ENCODE measurements around the gene AEBP1.
A peak's percentile ranks its signal among the peaks of the same experiment; 100 is the strongest.

The AEBP1 gene

DNA sequence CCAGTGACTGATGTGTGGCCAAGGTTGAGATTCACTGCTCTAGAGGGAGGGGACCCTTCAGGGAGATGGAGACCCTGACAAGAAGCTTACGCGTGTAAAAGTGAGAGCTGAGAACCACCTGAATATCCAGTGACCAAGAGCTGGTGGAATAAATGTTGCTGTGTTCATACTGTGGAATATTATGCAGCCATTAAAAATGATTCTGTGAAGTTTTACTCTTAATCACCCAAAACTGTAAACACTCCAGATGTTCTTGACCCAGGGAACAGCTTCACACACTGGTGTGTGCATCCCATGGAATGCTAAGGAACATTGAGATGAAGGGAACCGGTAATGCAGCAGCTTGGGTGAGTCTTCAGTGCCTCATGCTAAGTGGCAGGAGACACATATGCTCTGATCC lies 17.5 kb upstream of the AEBP1 start:
- DNase-seq, result no peak

DNA sequence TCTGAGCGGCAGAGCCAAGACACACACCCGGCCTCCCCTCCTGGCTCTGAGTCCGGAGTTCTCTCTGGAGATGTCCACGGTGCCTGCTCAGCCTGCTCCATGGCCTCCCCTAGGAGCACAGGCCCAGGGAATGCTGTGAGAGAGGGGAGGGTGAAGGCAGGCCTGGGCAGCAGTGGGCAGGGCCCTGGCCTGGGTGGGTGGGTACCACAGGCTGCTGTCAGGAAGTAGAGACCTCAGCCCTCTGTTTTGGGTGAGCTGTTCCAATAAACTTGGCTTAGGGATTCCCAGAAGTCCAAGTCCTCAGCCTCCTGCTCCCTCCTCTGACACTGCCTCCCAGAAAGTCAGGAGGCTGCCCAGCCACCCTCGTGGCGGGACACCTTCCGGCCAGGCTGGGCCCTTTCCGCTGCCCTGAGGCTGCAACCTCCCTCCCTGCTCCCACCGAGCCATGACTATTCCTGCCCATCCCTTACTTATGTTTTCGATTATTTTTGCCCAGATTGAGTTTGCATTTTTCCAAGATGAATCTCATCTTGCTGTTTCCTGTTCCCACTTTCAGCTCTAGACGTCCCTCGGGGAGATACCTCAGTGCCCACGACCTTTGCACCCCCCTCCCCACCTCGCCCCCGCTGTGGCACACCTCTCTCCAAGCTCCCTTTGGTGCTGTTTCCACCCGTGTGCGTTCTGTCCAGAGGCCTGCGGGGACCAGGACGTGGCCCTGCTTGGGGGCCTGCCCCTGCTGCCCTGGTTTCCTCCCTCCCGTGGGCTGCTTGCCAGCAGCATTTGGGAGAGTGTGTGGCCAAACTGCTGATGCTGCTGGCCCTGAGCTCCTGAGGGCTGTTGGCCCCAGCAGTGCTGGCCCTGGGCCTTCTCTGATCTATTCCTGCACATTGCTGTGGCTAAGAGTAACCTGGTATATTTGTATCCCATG lies 16.0 kb upstream of the AEBP1 start:
- DNase-seq, result no peak

DNA sequence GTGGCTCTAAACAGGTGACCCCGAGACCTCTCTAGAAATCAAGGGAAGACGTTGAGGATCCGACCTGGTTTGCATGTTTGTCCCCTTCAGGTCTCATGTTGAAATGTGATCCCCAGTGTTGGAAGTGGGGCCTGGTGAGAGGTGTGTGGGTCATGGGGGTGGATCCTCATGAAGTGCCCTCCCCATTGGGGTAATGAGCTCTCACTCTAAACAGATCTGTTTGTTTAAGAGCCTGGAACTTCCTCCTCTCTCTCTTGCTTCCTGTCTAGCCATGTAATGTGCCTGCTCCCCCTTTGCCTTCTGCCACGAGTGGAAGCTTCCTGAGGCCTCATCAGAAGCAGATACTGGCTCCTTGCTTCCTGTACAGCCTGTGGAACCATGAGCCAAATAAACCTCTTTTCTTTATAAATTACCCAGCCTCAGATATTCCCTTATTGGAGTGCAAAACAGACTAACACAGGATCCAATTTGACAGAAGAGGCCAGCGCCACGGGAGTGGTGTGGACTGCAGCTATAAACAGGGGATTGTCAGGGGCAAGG lies 11.0 kb upstream of the AEBP1 start:
- no peak for DNase-seq

DNA sequence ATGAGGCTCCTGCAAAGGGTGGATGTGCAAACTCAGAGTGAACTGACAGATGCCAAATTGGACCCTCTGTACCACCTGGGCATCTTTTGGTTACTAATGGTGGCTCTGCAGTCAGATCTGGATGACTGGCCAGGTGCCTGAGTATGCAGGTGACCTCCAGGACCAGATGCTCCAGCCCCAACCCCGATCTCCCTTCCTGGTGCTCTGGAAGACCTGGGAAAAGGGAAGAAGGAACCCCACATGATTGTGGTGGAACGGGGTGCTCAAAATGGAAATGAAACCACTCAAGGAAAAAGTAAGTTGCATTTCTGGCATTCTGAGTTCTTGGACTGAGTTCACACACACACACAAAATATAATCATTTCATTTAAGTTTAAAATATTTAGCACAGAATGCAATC lies 9.8 kb upstream of the AEBP1 start:
- DNase-seq, result no peak

DNA sequence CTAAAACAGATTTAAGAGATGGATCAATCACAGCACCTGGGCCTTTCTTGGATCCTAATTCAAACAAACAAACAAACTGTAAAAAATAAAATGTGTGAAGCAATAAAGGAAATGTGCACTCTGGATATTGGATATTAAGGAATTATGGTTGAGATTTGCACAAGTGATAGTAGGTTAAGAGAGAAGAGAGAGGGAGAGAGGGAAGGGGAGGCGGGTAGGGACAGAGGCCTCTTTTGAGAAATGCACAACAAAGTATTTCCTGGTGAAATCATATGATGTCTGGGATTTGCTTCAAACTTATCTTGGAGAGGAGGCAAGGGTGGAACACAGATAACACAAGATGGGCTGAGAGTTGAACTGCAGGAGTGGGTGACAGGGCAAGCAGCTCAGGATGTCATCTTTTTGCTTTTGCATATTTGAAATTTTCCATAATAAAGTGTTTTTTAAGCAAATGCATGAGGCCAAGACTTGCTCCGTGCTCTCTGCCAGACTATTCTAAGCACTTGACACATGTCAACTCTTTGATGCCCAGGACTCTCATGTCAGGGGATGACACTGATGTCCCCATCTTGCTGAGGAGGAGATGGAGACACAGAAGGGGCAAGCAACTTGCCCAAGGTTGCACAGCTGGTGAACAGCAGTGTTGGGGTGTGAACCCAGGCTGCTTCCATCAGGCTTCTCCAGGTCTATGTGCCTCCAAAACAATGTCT lies 9.1 kb upstream of the AEBP1 start:
- DNase-seq, result no peak

DNA sequence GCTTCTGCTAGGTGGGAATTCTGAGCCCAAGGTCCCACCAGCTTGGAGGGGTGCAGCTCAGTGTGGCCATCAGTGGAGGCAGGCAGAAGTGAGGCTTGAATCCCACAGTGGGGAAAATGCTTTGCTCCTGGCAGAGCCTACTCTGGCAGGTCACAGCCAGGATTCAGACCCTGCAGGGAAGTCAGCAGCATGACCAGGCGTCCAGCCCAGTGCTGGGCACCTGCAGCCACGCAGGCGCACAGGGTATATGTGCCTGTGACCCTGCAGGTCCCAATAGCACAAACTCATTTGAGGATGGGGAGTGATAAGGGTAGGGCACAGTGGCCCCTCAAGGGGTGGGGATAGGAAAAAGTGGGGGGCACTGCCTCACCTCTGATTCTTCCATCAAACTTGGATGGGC lies 8.4 kb upstream of the AEBP1 start:
- no peak for DNase-seq

DNA sequence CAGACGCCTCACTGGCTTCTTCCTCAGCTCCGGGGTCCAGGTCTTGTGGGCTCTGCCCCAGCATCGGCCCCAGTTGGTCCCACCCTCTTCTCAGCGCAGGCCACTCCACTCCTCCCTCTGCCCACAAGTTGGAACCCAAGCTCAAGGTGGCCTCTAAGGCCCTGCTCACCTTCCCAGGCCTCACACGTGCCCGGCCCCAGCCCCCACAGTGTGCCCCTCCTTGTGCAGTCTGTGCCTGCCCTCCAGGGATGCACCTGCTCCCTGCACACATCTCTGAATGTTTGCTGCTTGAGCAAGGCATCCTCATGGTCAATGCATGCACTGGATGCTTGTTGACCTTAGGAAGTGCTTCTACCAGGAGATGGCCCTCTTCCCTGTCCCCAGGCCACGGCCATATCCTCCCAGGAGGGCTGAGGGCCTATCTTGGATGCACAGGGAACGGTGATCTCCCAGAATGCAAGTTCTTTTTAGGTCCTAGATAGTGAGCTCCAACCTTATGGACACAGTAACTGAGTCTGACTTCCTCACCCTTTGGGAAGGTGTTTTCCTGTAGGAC lies 7.7 kb upstream of the AEBP1 start:
- DNase-seq, result no peak

DNA sequence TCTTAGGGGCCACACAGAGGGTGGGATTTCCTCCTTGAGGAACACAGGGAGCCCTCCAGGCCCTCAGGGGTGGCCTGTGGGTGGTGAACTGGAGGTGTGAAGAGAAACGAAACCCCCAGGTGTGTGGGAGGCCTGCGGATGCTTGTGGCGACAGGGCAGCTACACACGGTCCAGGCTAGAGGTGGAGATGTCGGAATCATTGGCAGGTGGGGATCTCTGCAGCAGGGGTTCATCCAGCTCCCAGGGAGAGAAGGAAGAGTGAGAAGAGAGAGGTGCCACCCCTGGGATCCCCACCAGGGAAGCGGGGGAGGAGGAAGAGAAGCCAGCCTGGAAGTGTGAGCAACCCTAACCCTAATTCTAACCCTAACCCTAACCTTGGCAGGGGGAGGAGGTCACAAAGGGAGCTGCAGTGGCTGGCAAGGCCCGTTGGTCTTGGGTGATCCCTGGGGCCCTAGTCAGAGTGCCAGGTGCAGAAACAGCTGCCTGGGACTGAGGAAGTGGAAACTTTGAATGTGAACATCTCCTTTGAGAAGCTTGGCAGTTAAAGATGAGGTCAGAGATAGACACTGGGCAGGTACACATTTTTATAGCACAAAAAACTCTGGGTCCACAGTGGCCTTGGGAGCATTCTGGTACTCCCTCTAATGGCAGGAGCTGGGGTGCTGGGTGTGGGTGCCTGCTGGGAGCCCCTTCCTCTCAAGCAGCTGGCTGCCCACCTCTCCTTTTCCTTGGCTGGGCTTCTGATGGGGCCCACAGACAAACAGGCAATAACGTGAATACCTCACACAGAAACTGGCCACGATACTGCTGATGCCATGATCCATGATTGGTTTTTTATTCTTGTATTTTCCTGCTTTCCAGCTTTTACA lies 6.8 kb upstream of the AEBP1 start:
- DNase-seq, result peak; percentile 43

DNA sequence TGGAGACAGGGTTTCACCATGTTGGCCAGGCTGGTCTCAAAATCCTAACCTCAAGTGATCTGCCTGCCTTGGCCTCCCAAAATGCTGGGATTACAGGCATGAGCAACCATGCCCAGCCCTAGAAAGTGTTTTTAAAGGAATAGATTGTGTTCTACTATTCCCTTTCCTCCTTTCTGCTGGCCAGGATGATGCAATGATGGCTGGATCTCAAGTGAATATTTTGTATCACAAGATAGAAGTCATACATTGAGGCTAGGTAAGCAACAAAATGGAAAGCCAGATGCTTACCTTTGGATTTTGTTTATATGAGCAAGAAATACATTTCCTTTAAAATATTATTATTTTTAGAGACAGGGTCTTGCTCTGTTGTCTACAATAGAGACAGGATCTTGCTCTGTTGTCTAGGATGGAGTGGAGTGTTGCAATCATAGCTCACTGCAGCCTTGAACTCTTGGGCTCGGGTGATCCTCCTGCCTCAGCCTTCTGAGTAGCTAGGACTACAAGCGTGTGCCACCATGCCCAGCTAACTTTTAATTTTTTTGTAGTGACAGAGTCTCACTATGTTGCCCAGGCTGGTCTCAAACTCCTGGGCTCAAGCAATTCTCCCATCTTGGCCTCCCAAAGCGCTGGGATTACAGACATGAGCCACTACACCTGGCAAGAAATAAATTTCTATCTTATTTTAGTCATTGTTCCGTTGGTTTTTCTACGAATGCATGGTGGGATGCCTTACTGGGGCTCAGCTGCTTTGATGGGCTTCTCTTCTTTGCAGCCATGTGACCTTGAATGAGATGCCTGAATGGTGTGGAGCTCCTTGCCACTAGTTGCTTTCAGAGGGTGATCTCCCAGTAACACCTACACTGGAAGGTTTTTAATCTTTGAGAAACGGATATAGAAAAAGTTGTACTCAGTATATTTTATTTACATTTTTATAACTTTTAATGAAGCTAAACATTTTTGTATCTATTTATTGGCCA lies 5.8 kb upstream of the AEBP1 start:
- DNase-seq, result no peak

DNA sequence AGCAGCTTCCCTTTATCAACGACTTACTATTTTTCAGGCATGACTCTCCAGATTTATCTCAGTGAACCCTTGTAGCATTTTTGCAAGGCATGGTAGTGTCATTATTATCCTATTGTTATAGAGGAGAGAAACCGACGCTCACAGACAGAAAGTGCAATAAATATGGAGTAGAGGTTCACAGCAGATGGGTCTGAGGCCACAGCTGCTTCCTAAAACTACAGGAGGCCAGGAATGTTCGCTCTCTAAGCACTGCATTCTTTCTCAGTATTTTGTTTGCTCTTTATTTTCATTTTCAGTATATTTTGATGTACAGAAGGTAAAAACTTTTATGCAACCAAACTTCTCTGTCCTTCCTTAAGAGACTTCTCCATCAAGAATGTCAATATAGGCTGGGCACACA lies 4.5 kb upstream of the AEBP1 start:
- DNase-seq, result no peak

DNA sequence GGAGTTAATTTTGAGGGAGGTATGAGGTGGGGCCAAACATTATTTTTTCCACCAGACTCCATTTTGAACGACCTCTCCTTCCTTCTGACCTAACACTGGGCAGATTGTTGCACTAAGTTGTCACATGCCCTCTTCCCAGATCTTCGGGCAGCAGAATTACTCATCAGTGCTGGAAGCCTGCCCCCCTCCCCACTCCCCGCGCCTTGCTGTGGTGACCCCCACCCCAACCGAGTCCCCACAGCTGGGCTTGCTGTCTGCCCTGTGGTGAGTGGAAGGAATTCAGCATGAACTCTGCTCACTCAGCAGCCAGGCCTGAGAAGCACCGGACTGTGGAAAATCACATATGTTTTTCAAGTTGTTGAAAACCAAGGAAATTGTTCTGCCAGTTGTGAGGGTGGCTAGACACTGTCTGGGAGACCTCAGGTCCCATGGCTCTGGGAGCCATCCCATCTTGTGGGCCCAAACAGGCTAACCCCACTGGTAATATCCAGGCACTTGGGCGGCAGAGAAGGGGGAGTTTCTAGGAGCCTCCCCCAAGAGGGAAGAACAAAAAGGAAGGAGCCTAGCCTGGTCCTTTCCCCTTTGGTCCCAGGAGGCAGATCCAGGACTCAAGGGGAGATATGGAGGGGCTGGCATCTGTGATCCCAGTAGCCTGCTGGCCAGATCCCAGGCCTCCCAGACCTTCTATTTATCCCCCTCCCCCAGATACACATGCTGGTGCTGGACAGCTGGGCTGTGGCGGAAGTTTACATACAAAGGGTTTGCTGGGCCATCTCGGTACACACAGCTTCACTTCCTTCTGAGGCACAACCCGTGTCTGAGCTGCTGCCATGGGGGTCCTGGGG lies 3.5 kb upstream of the AEBP1 start:
- DNase-seq, result no peak

DNA sequence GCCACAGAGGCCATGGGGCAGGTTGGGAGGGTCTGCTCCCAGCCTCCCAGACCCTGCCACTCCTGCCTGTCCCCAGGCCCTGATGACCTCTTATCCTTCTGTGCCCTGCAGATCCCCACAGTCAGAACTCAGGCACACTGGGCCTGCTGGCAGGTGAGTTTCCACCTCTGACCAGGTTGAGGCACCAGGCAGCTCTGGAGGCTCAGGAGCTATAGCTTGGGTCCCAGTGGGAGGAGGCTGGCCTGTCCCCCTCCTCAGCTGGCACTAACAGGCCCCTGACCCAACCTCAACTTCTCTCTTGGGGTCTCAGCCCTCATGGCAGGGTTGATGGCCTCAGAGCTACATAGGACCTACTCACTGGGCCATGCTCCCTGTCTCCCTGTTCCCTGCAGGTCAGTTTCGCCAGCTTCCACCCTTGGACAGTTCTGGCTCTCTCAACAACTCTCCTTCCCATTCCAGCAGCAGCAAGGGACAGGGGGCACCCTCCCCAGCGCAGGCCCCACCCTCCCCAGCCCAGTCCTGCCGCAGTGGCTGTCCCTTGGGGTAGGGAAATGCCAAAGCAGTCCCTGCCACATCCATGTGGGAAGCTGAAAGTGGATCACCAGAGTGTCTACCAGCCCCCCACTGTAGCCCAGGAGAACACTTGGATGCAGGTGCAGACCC lies 2.7 kb upstream of the AEBP1 start:
- no peak for DNase-seq

DNA sequence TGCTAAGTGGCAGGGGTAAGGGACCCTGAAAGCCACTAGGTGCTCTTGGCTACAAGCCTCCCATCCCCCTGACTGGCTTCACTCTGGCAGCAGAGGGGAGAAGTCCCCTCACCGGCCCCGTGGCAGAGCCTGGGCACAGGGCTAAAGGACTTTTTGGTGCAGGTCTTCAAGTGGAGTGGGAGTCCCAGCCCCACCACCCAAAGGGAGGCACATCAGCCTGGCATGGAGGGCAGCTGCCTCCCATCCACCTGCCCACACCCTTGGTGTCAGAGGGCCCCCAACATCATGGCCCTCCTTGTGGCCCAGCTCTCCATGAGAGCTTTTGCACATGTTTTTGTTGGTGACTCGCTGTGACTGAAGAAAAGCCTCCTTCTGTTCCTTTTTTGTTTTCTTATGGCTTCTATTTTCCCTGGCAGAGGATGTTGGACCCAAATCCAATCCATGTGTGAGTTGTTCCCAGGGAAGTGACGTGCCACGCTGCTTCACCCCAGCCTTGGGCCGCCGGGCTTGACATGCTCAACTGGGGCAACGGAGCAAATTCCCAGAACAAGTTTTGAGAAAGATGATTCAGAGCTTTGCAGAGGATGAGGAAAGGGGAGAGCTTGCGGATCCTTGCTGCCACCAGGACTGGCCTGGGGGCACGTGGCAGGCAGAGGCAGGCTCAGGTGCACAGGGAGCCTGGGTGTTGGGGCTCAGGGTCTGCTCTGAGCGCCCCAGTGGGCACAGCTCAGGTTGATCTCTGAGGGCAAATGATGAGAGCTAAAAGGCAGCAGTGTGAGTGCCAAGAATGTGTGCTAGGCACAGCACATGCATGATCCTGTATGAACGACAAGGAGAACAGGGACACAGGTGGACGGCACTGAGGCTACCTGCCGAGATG lies 1.9 kb upstream of the AEBP1 start:
- no peak for DNase-seq

DNA sequence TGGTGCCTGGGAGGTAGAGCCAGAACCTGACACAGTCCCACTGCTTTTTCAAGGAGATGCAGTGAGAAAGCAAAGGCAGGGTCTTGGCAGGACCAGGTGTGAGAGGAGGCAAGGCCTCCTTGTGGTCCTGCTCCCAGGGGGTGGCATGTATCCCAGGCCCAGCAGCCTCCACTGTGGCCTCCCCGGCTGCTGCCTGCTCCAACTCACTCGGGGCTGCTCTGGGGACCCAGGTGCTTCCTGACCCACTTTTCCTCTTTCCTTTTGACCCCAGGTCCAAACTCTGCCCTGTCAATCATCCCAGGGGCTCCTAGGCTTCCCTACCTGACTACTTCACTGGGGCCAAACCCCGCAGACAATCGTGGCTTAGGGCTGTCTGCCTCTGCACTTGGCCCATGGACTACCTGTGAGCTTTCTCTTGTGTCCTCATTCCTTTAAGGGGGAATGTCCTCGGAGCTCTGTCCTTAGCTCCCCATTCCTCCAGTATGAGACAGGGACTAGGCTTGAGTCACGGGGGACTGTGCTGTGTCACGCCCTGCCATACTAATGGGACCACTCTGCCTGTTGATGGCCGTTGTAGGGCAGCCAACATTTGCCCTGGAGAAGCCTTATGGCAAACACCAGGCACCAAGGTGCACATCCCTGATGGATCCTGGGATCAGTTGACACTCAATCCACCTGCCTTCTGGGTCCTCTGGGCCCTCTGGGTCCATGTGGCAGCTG lies 1.1 kb upstream of the AEBP1 start:
- no peak for DNase-seq

DNA sequence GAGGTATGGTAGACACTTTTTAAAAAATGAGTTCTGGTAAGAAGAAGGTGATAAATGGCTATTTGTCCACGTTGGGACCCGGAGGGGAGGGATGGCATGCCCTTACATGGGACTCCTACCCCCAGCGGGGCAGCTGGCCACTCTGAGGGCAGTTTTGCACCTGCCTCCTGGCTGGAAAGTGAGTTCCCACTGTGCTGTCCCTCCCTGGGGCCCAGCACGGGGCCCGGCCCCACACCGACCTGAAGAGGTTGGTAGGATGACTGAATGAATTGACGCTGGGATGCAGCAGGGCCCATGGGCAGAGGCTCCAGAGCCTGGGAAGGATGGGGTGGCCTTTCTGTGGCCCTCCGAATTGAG lies 601 bp upstream of the AEBP1 start:
- DNase-seq, result no peak

DNA sequence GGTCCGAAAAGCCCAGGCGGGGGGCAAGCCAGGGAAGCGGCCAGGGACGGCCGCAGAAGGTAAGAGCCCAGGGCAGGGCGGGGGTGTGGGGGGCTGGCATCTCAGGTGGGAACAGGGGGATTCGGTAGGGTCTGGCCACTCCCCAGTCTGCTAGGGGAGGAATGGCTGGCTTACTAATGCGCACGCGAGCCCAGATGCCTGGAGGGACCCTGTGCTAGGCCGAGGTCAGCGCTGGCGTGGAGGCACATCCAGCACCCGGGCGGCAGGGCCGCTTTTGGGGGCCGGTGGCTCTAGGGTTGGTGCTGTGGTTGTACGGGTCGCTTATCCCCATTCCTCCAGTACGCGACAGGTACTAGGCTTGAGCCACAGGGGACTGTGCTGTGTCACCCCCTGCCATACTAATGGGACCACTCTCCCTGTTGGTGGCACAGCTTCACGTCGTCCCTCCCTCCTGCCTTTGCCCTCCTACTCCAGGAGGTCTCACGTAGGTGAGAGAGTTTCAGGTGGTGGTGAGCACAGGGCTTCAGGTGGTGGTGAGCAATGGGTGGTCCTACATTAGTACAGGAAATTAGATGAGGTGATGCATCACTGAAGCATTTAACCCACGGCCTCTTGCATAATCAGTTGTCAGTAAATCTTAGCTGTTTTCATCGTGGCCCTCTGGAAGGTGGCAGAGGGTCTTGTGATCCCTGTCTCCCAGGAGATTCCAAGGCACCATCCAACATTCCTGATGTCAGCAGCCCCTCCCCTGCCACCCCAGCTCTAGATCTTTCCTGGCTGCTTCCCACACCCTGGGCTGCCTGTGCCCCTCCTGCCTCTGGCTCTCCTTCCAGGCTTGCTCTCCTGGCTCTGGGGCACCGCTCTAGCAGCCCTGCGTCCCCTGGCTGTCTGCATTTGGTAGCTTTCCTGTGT lies 971 bp downstream of the AEBP1 start:
- no peak for DNase-seq

DNA sequence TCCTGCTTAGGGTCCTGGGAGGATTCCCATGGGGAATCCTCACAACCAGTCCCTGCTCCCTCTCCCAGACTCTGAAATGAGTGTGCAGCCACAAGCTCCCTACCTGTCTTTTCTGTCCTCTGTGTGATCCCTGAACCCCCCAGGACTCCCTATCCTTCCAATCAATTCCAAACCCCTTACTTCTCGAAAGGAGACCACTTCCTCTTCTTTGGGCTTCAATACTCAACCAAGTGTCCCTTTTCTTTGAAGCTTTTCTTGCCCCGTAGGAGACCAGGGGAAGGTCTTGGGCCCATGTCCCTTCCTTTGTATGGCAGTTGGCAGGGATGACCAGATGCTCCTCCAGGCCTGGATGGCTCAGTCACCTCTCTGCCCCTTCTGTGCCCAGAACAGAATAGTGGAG lies 1.7 kb downstream of the AEBP1 start:
- no peak for DNase-seq
